ENCODE results near the gene SGK1. TPM values are rescaled to one million over a fixed set of nuclear protein-coding genes. Genes with fewer than 3 reads are reported as not detected.
"Not testable (repeated sequence)": the region's sequence is repeated elsewhere in the genome, so short reads cannot be mapped to it uniquely, and the experiment has no call there.

SGK1 gene
- total RNA-seq, 6 experiments from 2014 or later = 75.4 to 117 (median 104) TPM

DNA sequence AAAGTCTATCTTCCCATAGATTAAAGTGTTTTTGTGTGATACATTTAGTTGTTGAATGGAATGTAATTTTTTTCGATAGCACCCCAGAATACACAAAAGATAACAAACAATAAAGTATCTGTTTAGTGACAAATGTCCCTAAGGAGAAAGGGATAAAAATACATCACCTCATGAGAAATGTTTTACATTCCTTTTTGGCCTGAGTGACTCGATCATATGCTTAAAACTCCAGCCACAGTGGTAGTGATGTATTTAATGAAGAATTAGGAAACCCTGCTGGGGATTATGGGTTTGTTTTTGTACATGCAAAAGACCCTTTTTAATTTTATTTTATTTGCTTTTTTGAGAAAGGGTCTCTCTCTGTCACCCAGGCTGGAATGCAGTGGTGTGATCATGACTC, 4.3 kb upstream of the SGK1 start:
- peaks cover 8% of the 10 kb centered on the region; the same call in 1 of the 2 replicates for H3K9me3 Mint-ChIP-seq

DNA sequence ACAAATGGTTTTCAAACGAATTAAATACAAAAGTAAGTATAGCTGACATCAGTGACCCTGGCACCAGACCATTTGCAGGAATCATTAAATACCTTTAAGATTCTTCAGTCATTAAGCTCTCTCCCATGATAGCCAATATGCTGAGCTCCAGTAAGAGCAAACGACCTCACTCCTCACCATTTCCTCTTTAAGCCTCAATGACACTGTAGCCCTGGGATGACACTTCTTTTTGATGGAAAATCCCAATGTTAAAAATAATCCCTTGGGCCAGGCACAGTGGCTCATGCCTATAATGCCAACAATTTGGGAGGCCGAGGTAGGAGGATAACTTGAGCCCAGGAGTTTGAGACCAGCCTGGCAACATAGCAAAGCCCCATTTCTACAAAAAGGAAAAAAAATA, 3.3 kb upstream of the SGK1 start:
- no peak for DNase-seq
- peaks cover 26% of the 10 kb centered on the region for H3K4me1 Mint-ChIP-seq (ENCODE audit: low read depth)
- H3K9me3 Mint-ChIP-seq = peaks cover 6% of the 10 kb centered on the region; the same call in 1 of the 2 replicates
- TF ChIP-seq, protein P1, sequence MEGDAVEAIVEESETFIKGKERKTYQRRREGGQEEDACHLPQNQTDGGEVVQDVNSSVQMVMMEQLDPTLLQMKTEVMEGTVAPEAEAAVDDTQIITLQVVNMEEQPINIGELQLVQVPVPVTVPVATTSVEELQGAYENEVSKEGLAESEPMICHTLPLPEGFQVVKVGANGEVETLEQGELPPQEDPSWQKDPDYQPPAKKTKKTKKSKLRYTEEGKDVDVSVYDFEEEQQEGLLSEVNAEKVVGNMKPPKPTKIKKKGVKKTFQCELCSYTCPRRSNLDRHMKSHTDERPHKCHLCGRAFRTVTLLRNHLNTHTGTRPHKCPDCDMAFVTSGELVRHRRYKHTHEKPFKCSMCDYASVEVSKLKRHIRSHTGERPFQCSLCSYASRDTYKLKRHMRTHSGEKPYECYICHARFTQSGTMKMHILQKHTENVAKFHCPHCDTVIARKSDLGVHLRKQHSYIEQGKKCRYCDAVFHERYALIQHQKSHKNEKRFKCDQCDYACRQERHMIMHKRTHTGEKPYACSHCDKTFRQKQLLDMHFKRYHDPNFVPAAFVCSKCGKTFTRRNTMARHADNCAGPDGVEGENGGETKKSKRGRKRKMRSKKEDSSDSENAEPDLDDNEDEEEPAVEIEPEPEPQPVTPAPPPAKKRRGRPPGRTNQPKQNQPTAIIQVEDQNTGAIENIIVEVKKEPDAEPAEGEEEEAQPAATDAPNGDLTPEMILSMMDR (IDR thresholded peaks at IDR 0.05) = no peak
- peaks cover 2% of the 10 kb centered on the region for H3K36me3 Mint-ChIP-seq (ENCODE audit: low read depth)
- H3K4me3 Mint-ChIP-seq = no peak overlapping the region
- H3K27me3 Mint-ChIP-seq (ENCODE audit: insufficient read depth) = peaks cover under 1% of the 10 kb centered on the region
- H3K27ac Mint-ChIP-seq = no peak overlapping the region

More for the DNA sequence above, 4.3 kb upstream of the SGK1 start:
- H3K4me3 Mint-ChIP-seq = no peak overlapping the region
- H3K36me3 Mint-ChIP-seq (ENCODE audit: low read depth) = peaks cover 7% of the 10 kb centered on the region
- no peak overlapping the region for H3K27ac Mint-ChIP-seq
- DNase-seq = no peak
- TF ChIP-seq, protein P1 (IDR thresholded peaks at IDR 0.05) = no peak
- peaks cover 2% of the 10 kb centered on the region; the same call in 1 of the 2 replicates for H3K27me3 Mint-ChIP-seq (ENCODE audit: insufficient read depth)
- H3K4me1 Mint-ChIP-seq (ENCODE audit: low read depth) = peaks cover 24% of the 10 kb centered on the region

DNA sequence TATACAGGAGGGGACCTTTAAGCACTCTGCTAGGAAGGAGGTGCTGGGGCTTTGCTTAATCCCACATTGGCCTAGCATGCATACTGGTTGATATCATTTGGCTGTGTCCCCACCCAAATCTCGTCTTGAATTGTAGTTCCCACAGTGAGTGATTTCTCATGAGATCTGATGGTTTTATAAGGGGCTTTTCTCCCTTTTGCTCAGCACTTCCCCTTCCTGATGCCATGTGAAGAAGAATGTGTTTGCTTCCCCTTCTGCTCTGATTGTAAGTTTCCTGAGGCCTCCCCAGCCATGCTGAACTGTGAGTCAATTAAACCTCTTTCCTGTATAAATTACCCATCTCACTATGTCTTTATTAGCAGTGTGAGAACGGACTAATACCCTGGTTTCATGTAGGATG, 1.8 kb upstream of the SGK1 start:
- H3K4me3 Mint-ChIP-seq = not testable (repeated sequence)

DNA sequence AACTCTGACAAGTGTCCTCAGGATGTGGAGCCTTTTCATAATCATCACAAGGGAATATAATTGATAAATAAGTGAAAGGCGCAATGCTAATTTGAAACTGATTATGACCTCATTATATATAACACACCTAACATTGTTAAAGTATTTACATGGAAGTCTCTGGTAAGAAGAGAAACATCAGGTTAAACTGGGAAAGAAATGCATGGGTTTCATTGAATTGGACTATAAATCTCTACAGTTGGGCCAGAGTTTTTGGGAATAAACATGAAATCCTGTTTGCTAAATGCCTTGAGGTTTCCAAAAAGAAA, 1.0 kb upstream of the SGK1 start:
- TF ChIP-seq, protein P1 (IDR thresholded peaks at IDR 0.05) = no peak
- H3K36me3 Mint-ChIP-seq (ENCODE audit: low read depth) = no peaks in the 10 kb centered on the region
- H3K4me3 Mint-ChIP-seq = no peak overlapping the region
- peaks cover 26% of the 10 kb centered on the region for H3K4me1 Mint-ChIP-seq (ENCODE audit: low read depth)
- DNase-seq = no peak
- no peak overlapping the region for H3K27ac Mint-ChIP-seq
- no peaks in the 10 kb centered on the region for H3K9me3 Mint-ChIP-seq
- H3K27me3 Mint-ChIP-seq (ENCODE audit: insufficient read depth) = no peaks in the 10 kb centered on the region; the same call in none of the 2 replicates

More for the DNA sequence above, 1.8 kb upstream of the SGK1 start:
- not testable (repeated sequence) for DNase-seq; H3K36me3 Mint-ChIP-seq (ENCODE audit: low read depth); H3K27ac Mint-ChIP-seq; H3K27me3 Mint-ChIP-seq (ENCODE audit: insufficient read depth); H3K9me3 Mint-ChIP-seq
- H3K4me1 Mint-ChIP-seq (ENCODE audit: low read depth) = peaks cover 26% of the 10 kb centered on the region

DNA sequence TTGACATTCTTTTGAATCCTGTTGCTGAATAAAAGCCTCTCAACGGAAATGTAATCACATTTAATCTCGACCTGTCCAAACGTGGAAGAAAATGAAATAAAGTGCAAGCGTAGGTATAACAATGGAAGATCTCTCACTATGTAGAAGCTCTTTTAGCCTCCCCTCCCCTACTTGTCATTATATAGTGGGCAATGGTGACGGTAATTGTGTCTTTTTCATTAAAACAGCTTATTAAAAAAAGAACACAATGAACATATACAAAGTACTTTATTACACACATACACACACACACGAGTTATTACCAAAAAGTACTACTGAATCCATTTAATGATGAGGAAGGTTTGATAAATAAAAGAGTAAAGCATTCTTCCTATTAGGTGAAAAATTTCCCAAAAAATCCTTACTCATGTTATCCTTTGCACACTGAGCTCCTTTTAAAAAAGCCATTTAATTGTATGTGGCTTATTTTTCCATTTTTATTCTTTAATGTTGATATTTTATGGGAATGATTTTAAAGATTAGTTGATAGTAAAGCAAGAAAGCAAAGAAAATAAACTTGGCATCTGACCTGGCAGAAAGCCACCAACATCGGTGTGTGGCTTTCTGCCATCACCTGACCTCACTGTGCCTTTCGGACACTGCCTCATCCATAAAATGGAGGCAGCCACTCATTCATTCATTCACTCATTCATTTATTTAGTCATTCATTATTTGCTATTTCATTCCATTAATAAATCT, 493 bp upstream of the SGK1 start:
- no peaks in the 10 kb centered on the region for H3K9me3 Mint-ChIP-seq
- H3K36me3 Mint-ChIP-seq (ENCODE audit: low read depth) = no peaks in the 10 kb centered on the region
- H3K4me1 Mint-ChIP-seq (ENCODE audit: low read depth) = peaks cover 26% of the 10 kb centered on the region
- TF ChIP-seq, protein P1 (IDR thresholded peaks at IDR 0.05) = no peak
- H3K4me3 Mint-ChIP-seq = peak overlapping the region; percentile 87
- DNase-seq = no peak
- H3K27ac Mint-ChIP-seq = no peak overlapping the region
- peaks cover 3% of the 10 kb centered on the region for H3K27me3 Mint-ChIP-seq (ENCODE audit: insufficient read depth)

DNA sequence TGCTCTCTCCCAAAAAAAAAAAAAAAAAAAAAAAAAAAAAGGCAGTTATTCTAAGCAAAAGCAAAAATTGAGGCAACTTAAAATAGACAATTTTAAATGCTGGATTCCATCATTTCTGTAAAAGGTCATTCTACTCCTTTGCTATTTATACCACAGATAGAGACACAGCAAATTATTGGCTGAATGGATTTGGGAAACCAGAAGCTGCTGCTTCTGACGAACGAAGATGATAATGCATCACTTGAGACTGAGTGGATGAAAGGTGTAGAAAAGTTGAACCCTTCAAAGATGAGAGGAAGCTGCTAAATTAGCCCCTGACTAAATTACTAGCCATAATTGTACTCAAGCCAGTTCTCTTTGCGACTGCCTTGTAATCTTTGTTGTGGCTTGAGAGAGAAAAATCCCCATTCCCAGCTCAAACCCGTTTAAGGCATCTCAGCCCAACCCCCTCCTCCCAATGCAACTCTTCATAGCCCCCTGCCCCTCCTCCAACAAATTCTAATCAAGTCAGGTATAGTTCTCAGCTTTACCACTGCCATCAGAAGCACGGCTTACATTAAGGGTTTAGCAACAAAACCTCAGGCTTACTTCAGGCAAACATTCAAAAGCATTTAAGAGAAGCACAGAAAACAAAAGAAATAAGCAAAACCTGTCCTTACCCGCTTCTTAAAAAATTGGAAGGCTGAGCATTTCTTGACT, 1.0 kb downstream of the SGK1 start:
- Mint-ChIP-seq H3K9me3 (no peaks in the 10 kb centered on the region), H3K36me3 (ENCODE audit: low read depth) (no peaks in the 10 kb centered on the region), H3K27ac (no peak overlapping the region), H3K4me1 (ENCODE audit: low read depth) (peaks cover 21% of the 10 kb centered on the region), H3K4me3 (peak overlapping the region; percentile 87), H3K27me3 (ENCODE audit: insufficient read depth) (peaks cover 4% of the 10 kb centered on the region)
- TF ChIP-seq, protein P1 (IDR thresholded peaks at IDR 0.05) = no peak
- DNase-seq = no peak
